Cortex of kidney (tissue), 1 donor: Measurements from ENCODE around the gene SLC19A2.

Source experiments
- DNase-seq: peaks from one replicate; lab custom pipeline; 2025; lab: John Stamatoyannopoulos, UW

The SLC19A2 gene

DNA sequence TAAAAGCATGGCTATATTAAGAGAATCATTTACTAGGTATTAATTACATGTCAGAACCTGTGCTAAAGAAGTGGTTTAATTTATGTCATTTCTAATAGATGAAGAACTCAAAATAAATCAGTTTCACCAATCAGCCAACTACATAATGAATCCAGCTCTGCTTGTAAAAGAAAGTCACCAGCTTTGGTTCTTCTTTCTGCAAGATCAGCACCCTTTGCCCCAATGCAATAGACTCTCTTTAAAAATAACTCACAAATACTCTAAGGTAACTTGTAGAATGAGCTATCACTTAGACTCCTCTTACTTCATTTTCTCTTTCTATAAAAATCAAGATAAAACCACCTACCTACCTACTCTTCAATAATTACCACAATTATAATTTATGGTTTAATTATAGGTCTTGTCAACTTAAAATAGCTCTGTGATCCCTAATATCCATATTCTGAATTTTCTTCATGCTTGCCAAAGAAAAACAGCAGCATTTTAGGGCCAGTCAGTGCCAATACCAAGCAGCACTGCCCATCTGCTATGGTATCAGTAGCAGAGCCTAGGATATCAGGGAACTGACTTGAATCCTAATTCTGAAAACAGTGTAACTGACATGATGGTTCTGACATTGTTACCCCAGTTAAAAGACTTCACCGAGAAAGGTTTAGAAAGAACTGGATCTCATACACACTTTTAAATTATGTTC lies 11.3 kb downstream of the SLC19A2 start:
- no peak for DNase-seq

DNA sequence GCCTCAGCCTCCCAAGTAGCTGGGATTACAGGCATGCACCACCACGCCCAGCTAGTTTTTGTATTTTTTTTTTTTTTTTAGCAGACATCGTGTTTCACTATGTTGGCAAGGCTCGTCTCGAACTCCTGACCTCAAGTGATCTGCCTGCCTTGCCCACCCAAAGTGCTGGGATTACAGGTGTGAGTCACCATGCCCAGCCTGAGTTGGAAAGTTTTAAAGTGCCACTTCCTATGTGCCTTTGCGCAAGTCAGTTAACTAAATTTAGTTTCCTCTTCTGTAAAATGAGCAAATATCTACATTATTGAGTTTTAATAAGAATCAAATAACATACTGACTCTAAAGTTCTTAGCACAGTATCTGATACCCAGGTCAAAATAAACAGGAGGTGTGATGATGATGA lies 12.4 kb downstream of the SLC19A2 start:
- DNase-seq: no peak

DNA sequence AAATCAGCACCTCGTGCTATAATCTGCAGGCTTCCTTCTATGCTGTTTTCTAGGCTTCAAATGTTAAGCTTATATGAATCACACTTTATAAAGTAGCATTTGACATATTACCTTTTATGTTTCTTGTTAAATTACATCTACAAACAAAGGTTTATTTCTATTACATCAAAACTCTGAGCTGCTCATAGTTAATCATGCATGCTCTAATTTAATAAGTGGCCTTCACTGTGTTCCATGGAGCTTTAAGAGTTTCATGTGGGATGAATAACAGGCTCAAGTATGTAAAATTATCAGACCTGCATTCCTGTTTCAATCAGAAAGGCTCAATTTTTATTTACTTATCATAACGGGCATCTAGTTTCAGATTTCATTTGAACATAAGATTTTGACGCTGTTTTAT lies 13.0 kb downstream of the SLC19A2 start:
- DNase-seq: no peak

DNA sequence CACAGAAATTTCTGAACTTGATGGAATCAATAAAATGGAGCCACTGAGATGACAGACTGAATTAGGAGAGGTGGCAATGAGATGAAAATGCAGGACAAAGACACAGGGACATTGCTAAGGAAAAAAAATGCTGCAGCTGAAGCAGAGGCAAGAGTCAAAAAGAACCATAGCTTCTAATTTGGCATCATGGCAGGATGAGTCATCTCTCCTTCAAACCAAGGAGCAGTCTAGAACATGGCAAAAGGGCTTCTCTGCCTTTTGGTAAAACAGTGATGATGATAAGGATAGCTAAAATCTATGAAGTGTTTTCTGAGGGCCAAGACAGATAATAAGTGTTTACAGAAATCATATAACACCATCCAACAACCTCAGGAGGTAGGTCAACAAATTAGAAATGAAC lies 16.8 kb downstream of the SLC19A2 start:
- DNase-seq: no peak

DNA sequence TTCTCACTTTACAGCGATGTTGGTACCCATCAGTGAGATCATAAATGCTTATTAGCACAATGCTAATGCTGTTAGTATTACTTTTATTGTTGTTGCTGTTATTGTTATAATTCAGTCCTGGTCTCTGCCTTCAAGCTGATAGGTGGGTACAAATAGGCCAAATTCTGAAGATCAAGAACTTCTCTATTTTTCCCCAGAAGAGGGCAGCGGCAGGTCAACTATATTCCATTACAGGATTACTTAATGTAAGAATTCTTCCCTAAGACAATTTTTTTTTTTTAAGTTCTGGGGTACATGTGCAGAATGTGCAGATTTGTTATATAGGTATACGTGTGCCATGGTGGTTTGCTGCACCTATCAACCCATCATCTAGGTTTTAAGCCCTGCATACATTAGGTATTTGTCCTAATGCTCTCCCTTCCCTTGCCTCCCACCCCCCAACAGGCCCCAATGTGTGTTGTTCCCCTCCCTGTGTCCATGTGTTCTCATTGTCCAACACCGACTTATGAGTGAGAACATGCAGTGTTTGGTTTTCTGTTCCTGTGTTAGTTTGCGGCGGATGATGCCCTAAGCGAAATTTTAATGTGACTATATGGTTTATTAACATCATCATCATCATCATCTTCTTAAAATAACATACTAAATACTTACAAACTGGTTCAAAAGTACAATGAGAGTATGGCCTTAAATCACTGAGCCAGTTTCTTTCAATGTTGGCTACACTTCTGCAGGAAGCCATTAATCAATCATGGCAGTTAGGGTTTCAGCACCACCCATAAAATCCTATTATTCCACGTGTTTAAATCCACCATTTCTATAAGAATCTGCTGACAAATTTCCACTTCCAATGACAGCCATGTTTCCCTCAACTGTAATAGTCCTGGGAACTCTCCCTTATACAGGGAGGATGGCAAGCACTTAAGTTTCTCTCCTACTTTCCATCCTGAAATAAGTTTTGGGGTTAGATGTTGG lies 19.2 kb downstream of the SLC19A2 start:
- no peak for DNase-seq

DNA sequence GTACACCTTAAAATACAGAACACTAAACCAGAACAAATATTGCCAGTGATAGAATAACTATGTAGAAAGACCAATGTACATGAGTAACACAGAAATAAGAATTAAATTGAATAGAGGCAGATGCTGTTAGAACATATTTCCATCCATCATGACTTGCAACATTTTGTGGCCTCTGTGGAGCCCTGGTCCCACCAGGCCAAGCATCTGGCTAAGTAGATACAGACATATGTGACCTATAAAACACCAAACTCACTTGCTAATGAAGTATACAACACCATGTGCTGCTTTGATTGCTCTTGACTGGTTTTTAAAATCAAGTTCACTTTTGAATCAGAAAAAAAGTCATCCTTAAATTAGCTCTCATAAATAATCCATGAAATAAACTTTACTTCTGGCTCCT lies 20.5 kb downstream of the SLC19A2 start:
- DNase-seq: no peak

DNA sequence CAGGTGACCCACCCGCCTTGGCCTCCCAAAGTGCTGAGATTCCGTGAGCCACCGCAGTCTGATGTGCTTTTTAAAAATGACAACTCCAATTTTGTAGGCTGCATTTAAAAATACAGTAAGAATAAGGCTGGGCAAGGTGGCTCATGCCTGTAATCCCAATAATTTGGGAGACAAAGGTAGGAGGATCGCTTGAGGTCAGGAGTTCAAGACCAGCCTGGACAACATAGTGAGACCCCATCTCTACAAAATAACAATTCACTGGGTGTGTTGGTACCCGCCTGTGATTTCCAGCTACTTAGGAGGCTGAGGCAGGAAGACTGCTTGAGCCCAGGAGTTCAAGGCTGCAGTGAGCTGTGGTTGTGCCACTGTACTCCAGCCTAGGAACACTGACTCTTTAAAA lies 23.4 kb downstream of the SLC19A2 start:
- DNase-seq: no peak

DNA sequence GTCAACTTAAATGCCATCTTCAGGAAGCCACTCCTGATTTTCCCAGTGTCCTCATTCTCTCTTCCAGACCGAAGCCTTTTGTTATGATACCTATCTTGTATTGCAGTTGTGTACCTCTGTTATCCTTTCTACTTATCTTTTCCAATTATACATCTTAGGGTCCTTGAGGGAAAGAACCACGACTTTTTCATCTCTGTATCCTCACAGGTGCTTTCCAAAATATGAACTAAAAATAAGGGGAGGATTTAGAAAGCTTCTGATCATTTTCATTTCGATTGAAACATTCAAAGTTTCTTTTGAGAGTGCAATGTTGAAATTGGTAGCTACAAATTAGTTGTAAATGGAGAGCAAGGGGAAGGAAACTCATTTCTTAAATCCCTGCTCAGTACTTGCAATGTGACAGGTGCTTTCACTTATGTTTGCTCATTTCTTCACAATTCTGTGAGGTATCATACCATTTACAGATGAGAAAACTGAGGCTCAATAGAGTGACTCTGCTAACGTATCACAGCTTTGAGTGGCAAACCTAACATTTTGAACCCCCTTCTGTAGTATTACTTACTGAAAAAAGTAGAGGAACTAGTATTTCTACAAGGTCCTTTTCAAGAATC lies 24.2 kb downstream of the SLC19A2 start:
- no peak for DNase-seq

DNA sequence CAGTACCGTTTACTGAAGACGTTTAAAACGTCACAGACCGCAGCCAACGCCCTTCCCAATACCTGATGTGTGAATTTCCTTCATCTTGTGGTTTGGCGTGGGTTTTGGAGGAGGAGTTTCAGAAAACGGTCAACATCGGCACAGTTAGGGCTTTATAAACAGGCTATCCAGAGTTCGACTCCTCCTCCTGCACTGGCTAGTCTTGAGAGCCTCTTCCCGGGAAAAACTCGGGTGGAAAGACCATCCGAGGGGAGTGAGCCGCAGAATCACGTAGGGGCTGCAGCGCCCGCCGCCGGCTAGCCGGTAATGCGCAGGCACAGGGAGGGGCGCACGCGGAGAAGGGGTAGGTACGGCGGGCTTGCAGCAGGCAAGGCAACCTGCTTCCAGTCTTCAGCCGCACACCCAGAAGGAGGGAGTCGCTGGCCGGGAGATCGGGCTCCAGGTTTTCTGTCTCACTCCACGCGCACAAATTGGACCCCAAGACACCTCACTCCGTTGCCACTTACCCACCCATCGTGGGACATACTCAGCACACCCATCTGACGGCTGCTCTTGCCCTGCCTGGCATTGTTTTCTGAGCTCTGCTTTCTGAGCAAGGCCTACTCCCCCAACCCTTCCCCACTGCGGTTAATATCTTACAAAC lies 25.4 kb downstream of the SLC19A2 start:
- DNase-seq: no peak

DNA sequence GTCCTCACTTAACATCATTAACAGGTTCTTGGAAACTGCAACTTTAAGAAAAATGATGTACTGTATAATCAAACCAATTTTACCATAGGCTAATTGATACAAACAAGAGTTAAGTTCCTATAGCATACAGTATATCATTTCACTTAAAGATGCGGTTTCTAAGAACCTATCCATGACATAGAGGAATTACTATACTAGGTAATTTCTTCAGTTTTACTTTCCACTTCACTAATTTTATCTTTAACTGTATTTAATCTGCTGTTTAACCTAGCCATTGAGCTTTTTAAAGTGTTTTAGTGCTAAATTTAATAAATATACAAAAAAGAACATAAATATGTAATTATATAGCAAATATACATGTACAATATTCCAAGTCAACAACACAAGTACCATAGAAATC lies 28.3 kb downstream of the SLC19A2 start:
- DNase-seq: no peak

DNA sequence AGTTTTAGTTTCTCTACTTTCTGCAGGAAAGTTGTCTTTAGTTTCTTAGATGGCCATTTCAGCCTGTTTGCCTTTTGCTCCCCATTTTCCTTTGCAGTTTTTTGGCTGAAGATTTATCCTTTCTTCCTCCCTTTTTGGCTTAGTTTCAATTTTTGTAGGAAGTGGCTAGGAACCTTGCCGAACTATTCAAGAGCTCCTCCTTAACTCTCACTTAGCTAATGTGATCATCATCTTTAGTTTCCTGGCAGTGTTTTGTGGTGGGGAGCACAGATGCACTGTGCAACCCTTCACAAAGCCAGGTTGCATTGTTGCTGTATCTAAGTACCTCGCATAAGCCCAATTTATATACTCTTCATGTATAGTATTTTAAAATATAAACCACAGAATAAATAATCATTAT lies 29.7 kb downstream of the SLC19A2 start:
- no peak for DNase-seq

DNA sequence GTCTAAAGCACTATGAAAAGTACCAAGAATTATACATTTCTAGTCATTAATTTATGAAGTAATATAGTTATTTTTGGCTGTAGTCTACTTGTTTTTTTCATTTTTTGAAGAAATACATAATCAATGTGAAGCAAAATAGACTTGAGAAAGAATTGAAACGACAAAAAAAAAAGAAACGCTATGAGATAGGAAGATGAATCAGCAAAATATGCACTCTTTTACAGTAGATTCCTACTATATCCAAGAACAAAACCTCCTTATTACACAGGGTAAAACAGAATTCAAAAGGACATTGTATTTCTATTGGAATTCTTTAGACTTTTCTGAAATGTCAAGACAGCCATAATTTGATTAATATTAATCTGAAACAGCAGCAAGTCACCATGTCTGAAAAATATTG lies 32.8 kb downstream of the SLC19A2 start:
- DNase-seq: no peak

DNA sequence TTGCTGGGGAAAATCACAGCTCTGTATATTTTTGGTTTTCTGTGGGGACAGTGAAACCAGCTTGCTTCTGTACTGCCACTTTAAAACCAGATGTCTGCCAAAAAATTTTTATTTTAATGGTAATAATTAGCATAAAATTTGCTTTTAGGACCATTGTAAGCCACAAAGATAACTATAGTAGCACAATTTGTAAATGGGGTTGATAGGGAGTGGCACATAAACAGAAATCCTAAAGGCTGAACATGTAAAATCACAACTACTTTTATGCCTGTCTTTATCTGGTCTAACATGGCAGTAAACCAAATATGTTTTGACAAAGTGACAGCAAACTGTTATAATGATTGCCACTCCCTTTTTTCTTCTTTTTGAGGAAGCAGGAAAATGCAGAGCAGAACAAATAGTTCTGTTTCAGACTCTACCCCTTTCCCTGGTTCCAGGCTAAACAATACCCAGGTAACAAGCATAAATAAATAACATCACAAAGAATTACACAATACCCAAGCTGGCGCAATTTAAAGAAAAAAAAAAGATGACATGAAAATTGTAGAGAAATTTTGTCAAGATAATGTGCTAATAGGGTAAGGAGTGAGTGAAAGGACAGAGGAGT lies 34.4 kb downstream of the SLC19A2 start:
- no peak for DNase-seq

DNA sequence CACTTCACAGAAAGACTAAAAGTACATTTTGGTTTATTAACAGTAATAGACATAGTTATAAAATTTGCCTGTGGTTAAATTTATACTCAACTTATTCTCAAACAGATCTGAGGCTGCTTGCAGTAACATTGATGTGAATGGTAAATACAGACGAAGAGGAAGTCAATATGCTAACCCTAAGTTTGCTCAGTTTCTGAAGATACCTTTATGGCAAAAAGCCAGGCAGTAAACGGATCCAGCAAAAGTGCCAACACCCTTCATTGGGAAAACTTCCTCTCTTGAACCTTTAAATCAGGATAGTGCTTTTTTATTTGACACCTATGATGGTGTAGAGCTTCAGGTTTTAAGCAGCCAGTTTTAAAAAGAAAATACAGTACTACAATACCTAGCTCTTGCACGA lies 41.8 kb downstream of the SLC19A2 start:
- DNase-seq: no peak

DNA sequence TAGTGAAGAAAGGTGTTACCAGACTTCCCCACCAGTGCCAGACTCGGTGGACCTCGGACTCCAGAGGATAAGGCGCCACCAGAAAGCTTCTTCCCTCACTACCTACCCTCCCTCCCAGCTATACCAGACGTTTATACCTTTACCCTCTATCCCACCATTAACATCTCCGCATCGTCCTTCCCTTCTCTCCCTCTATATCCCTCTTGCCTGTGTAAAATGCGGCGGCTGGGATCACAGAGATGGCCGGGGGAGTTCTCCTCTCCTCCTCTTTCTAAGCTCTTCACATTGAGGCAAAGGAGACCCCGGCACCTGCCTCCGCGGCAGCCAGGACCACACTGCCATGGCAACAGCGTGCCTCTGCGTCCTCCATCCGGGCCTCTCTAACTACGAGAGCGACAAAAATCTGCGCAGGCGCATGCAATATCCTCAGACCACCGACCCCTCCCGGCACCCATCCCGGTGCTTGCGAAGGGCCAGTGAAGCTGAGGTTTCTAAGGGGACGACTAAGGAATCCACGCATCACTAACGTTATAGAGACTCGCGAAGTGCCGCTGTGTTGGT lies 58.6 kb downstream of the SLC19A2 start, which contains the start of gene CCDC181:
Gene CCDC181, minus strand, starts transcription at position 394 of the 561 bp plus-strand sequence. CDS start 2,547 bp downstream, outside the sequence.
- no peak for DNase-seq

DNA sequence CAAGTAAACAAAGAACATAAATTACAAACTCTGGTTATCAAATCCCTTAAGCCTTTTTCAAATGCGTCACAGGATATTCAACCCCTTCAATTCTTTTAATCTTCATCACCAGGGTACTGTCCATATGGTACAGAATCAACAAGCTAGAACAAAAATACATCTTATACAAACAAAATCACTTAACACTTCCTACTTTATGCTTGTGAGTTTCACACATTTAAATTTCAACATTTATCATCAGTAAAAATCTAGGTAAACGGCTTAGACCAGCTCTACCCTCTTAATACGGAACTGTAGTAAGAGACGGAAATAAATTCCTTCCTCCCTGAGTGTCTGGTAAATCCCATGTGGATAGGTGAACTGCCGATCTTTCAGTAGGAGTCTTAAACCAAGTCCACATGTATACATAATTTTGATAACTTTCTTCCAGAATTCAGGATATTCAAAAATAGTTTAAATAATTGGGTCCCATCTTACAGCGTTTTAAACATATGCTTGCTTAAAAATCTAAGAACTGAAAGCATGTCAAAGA lies 59.5 kb downstream of the SLC19A2 start:
- DNase-seq: no peak

DNA sequence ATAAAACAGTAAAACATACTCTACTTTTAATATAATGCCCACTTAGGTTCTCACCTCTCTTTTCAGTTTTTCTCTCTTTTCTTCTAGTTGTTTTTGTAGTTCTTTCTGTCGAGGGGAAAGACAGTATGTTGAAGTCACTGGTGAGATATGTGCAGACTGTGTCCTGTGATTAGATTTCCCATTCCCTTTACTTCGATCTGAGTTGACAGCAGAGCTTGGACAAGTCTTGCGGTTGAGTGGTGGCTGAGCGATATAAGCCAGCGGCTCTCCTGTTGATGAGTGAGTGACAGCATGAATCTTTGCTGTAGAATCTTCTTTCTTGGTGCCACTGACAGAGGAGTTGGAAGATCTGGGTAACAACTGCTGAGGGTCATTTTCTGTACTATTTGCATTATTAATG lies 64.4 kb downstream of the SLC19A2 start:
- DNase-seq: no peak

DNA sequence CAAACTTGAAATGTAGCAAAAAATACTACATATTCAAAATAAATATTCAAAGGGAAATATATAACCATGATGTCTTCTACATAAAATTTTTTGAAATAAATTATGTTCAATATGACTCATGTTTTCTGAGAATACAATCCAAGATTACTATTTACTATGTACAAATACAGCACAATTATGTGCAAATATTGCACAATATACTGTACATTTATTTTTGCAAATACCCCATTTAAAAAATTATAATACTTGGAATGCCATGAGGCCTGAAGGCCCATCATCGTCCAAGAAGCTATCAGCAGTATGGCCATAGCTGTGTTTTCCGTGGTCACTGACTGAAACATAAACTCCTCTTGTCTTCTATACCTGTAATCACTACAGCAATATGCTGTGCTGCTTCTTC lies 70.8 kb downstream of the SLC19A2 start:
- DNase-seq: no peak
